Prostate gland (tissue), 2 donors: ENCODE measurements around the gene PDE1C. TPM values are rescaled to one million over a fixed set of nuclear protein-coding genes. Genes with fewer than 3 reads are reported as not detected.

ENCODE experiments used
- DNase-seq: peaks from one replicate; pipeline ENCODE4 v3.0.0-alpha.2; 2019; ENCODE audit warnings: low spot score
- H3K27ac ChIP-seq, 2 donors: fragments of 200-600 bp; sonication (generic); 2 replicates each; pipeline ENCODE4 v1.5.1; 2017 to 2019
- H3K27me3 ChIP-seq: fragments of 200-600 bp; sonication (generic); replicated peaks from 2 replicates; pipeline ENCODE4 v1.5.1; 2019; ENCODE audit not compliant: insufficient read depth
- H3K36me3 ChIP-seq, 2 donors: fragments of 200-600 bp; sonication (generic); 1 replicate in 1 of 2; 2 replicates in 1 of 2; pipeline versions ENCODE4 v1.5.1 to v1.8.1; 2017 to 2019
- H3K4me1 ChIP-seq: fragments of 200-600 bp; sonication (generic); replicated peaks from 2 replicates; pipeline ENCODE4 v1.5.1; 2019
- H3K4me3 ChIP-seq, 2 donors: fragments of 200-600 bp; sonication (generic); 2 replicates each; pipeline ENCODE4 v1.5.1; 2017 to 2019
- H3K9me3 ChIP-seq: fragments of 200-600 bp; sonication (generic); 2 replicates; pipeline ENCODE4 v1.5.1; 2017
- POLR2A ChIP-seq: fragments of 450-650 bp; IDR thresholded peaks from one replicate; pipeline ENCODE4 v1.6.1; 2016; ENCODE audit warnings: antibody characterized with exemption, mild to moderate bottlenecking
- POLR2AphosphoS5 ChIP-seq: sonication (generic); formaldehyde crosslinking; IDR thresholded peaks from one replicate; pipeline ENCODE4 v1.6.1; 2017; ENCODE audit warnings: antibody characterized with exemption
- WGBS: methylation state at CpG from one replicate; pipeline ENCODE4 v1.1.5; 2018; 5-methylcytosine and 5-hydroxymethylcytosine counted together
- intact Hi-C: fragments of 100-400 bp; cut with DNase I; formaldehyde crosslinking; loops from one replicate; pipeline ENCODE4 v1.14.2; 2022
- total RNA-seq, 2 donors: library from RNA; depleted of rRNA; stranded (reverse); fragments of >200 nt; gene quantifications; one replicate each; pipeline ENCODE4 v1.1.0, GENCODE V29; 2016
- TF ChIP-seq, protein P1 (sequence below), 4 experiments: fragments of 200-600 bp in 2 of 4; fragments of 450-650 bp in 2 of 4; sonication (generic) in 2 of 4; IDR thresholded peaks; 1 replicate in 3 of 4; 2 replicates in 1 of 4; pipeline ENCODE4 v1.5.1; 2016 to 2019; ENCODE audit warnings: antibody characterized with exemption in 4 of 4, mild to moderate bottlenecking in 2 of 4, moderate library complexity in 2 of 4

PDE1C gene
- total RNA-seq, 2 donors from 2014 or later, result 2.4 to 4.2 TPM

DNA sequence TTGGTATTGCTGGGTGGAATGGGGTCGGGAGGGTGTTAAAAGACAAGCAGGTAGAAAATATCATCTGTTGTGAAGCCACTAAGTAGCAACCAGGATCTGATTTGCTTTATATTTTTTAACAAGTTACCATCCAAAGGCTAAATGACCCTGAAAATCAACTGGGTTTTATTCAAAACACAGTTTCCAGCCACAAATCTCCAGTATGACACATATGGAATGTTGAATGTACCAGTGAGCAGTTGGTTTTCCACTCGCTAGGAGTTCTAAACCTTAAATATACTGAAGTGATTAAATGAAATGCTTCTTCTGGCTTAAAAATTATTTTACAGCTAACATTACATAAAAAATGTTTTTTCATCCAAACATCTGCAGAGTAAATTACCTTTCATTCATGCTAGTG lies 112.5 kb downstream of the PDE1C start:
- H3K27me3 ChIP-seq, result no peaks in the 10 kb centered on the region
- no peaks in the 10 kb centered on the region for H3K36me3 ChIP-seq
- H3K4me3 ChIP-seq, result no peak overlapping the region
- H3K27ac ChIP-seq, result no peak overlapping the region
- no peaks in the 10 kb centered on the region for H3K9me3 ChIP-seq
- intact Hi-C loops, result no loop called here
- TF ChIP-seq, protein P1, sequence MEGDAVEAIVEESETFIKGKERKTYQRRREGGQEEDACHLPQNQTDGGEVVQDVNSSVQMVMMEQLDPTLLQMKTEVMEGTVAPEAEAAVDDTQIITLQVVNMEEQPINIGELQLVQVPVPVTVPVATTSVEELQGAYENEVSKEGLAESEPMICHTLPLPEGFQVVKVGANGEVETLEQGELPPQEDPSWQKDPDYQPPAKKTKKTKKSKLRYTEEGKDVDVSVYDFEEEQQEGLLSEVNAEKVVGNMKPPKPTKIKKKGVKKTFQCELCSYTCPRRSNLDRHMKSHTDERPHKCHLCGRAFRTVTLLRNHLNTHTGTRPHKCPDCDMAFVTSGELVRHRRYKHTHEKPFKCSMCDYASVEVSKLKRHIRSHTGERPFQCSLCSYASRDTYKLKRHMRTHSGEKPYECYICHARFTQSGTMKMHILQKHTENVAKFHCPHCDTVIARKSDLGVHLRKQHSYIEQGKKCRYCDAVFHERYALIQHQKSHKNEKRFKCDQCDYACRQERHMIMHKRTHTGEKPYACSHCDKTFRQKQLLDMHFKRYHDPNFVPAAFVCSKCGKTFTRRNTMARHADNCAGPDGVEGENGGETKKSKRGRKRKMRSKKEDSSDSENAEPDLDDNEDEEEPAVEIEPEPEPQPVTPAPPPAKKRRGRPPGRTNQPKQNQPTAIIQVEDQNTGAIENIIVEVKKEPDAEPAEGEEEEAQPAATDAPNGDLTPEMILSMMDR (IDR thresholded peaks at IDR 0.05), result no peak
- TF ChIP-seq POLR2AphosphoS5, result no peak
- no peaks in the 10 kb centered on the region for H3K4me1 ChIP-seq
- DNase-seq, result no peak
- 93% methylated on average over 2 of the region's 2 CpGs for WGBS

DNA sequence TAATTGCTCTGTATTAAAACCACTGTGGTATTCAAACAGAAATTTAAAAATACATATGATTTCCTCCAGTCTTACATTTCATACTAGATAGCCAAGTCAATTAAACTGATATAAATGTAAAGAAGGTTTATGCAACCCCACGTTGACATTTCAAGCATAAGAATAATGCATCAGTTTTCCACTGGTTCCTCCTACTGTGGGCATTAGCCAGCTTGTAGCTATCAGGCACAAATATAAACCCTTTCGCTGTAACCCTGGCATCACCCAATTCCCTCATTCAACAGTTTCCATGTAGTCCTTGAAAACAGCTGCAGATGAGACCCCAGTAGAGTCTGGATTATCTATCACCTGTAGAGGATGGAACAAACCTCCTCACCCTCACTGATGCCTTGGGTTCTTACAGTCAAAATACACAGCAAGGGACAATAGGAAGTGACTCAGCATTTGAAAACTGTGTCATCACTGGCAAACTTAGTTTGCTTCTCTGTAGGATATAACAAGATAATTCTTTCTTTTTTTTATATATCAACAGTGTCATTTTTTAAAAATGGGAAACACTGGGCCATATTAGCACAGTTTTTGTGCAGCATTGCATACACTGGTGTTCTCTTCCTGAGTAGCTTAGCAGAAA lies 113.0 kb downstream of the PDE1C start:
- Histone ChIP-seq H3K9me3 (no peaks in the 10 kb centered on the region), H3K36me3 (no peaks in the 10 kb centered on the region), H3K4me1 (no peaks in the 10 kb centered on the region), H3K27me3 (no peaks in the 10 kb centered on the region), H3K27ac (no peak overlapping the region), H3K4me3 (no peak overlapping the region)
- TF ChIP-seq, protein P1 (IDR thresholded peaks at IDR 0.05), result no peak
- TF ChIP-seq POLR2A (no peak), POLR2AphosphoS5 (no peak)
- no peak for DNase-seq
- 78% methylated on average over 2 of the region's 2 CpGs for WGBS
- intact Hi-C loops, result no loop called here

DNA sequence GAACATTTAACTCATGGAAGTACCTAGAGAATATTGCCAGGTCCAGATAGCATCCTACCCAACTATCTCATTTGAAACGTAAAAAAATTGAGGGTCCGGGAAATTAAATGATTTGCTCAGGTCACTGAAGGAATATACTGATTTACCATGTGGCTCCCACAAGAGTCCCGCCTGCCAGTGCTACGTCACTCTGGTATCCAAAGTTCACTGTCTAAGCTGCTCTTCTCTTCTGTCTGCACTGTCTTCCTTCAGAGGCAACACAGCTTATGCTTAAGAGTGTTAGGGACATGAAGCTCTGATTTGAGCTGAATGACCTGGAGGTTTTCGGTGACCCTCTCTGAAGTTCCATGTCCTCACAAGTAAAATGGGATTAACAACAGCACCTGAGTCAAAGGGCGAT lies 114.6 kb downstream of the PDE1C start:
- intact Hi-C loops, result no loop called here
- Histone ChIP-seq H3K27me3 (no peaks in the 10 kb centered on the region), H3K36me3 (no peaks in the 10 kb centered on the region), H3K9me3 (no peaks in the 10 kb centered on the region), H3K4me1 (no peaks in the 10 kb centered on the region), H3K27ac (no peak overlapping the region), H3K4me3 (no peak overlapping the region)
- TF ChIP-seq, protein P1 (IDR thresholded peaks at IDR 0.05), result no peak
- TF ChIP-seq POLR2A (no peak), POLR2AphosphoS5 (no peak)
- DNase-seq, result no peak
- WGBS, result 99% methylated on average over 6 of the region's 6 CpGs

DNA sequence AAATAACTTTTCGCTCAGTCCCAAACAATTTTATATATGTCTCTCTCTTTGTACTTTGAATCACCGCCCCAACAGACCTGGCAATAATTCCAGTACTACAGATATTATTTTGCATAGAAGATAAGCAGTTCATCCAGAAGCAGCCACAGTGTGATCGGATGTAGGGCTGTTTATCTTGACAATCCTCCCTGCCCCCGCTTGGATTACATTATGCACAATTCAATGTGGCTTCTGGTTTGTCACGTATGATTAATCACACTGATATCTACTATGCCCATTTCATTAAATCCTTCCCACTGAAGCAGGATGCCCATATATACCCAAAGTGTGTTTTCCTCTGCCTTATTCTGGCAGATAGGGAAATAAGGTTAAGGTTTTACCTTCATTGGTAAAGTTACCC lies 115.2 kb downstream of the PDE1C start:
- intact Hi-C loops, result no loop called here
- Histone ChIP-seq H3K27me3 (no peaks in the 10 kb centered on the region), H3K4me1 (no peaks in the 10 kb centered on the region), H3K4me3 (no peak overlapping the region), H3K36me3 (no peaks in the 10 kb centered on the region), H3K27ac (no peak overlapping the region), H3K9me3 (no peaks in the 10 kb centered on the region)
- WGBS, result 89% methylated on average over 5 of the region's 5 CpGs
- TF ChIP-seq POLR2A (no peak), POLR2AphosphoS5 (no peak)
- TF ChIP-seq, protein P1 (IDR thresholded peaks at IDR 0.05), result no peak
- no peak for DNase-seq

DNA sequence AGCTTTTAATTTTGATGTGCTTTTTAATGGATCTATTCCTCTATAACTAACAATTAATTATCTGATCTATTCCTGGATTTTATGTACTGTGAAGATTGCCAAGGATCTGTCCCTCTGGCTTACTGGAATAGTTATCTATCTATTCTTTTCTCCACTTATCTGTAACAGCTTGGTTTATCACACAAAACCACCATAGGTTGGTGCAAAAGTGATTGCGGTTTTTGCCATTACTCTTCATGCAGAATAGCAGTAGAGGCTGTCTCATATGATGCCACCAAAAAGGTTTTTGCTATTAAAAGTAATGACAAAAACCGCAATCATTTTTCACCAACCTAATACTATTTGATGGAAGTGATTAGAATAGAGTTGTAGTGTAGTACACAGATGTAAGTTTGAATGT lies 115.7 kb downstream of the PDE1C start:
- Histone ChIP-seq H3K4me3 (no peak overlapping the region), H3K27me3 (no peaks in the 10 kb centered on the region), H3K27ac (no peak overlapping the region), H3K36me3 (no peaks in the 10 kb centered on the region), H3K9me3 (no peaks in the 10 kb centered on the region), H3K4me1 (no peaks in the 10 kb centered on the region)
- 91% methylated on average over 2 of the region's 2 CpGs for WGBS
- TF ChIP-seq, protein P1 (IDR thresholded peaks at IDR 0.05), result no peak
- no peak for TF ChIP-seq POLR2AphosphoS5
- TF ChIP-seq POLR2A, result no peak
- no peak for DNase-seq
- intact Hi-C loops, result no loop called here
